CD4-positive, alpha-beta T cell treated with Interleukin-6 for 4 hours (primary cell): ENCODE data around the gene GPR35.
"Not testable (repeated sequence)": the region's sequence is repeated elsewhere in the genome, so short reads cannot be mapped to it uniquely, and the experiment has no call there.

Experiments
- DNase-seq: peaks from one replicate; pipeline ENCODE4 v3.0.0-alpha.2; 2020; ENCODE audit warnings: mixed read lengths

The GPR35 gene

DNA sequence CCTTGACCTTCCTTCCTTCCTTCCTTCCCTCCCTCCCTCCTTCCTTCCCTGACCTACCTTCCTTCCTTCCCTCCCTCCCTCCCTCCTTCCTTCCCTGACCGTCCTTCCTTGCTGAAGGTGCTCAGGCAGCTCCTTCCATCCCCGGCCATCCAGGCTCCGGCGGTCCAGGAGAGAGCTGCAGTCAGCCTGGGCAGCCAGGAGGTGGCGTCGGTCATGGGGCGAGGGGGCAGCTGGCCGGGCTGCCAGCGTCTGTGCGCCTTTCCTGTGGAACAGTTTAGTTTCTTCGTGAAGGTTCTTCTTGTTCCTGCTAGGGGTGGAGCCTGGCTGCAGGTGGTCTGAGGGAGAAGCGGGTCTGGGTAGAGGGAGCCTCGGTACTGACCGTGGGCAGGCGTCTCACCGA lies 15.7 kb downstream of the GPR35 start:
- peak; percentile 20 for DNase-seq

GRCh38 chr2:240642061-240642805 lies 17.0 kb downstream of the GPR35 start:
- no peak for DNase-seq

DNA sequence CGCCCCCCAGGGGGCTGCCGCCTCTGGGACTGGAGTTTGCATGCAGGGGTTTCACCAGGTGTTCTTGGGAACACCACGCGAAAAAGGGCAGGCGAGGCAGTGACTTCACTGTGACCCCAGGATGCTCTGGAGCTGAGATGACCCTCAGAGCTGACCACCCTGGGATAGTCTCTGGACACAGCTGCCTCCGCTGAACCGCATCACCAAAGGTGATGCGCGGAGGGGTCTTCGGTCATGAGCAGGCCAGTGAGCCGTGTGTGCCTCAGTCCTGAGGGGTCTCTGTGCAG lies 17.5 kb downstream of the GPR35 start:
- DNase-seq: no peak

GRCh38 chr2:240643093-240643810 lies 18.0 kb downstream of the GPR35 start:
- DNase-seq: no peak

- no peak for DNase-seq
Observed at GRCh38 chr2:240643811-240644150, 18.5 kb downstream of the GPR35 start.

- DNase-seq: no peak
Observed at GRCh38 chr2:240644171-240644651, 18.9 kb downstream of the GPR35 start.

GRCh38 chr2:240644859-240645301 lies 19.6 kb downstream of the GPR35 start:
- DNase-seq: no peak

DNA sequence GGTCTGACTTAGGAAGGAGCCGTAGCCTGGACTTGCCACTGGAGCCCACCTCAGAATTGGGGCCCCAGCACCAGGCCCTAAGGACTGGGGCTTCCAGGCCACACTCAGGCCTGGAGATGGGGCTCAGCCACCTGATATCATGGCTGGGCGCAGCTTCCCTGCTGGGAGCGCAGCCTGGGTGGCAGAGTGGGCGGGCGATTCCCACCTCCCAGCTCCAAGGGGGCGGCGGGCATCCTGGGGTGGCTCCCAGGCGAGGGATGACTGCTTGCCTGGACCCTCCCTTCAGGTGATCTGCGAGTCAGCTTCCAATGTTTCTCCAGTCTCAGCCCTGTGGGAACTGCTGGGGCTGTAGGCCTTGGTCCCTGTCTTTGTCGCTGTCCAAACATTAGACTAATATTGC lies 20.1 kb downstream of the GPR35 start:
- no peak for DNase-seq

DNA sequence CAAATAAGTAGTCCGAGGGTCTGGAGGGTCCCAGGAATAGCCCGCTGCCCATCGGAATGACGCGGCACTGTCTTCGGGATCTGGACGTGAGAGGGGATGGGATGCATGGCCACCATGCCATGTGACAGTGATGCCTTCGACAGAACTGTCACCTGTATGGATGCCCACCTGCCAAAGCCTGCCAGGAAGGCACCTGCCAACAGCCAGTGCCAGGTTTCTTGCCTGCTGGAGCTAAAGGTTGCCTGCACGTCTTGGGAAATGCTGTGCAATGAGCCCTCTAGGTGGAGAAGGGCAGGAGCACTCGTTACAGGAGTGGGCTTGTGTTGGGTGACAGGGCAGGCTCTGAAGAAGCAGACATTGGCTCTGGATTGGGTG lies 20.5 kb downstream of the GPR35 start:
- DNase-seq: no peak

DNA sequence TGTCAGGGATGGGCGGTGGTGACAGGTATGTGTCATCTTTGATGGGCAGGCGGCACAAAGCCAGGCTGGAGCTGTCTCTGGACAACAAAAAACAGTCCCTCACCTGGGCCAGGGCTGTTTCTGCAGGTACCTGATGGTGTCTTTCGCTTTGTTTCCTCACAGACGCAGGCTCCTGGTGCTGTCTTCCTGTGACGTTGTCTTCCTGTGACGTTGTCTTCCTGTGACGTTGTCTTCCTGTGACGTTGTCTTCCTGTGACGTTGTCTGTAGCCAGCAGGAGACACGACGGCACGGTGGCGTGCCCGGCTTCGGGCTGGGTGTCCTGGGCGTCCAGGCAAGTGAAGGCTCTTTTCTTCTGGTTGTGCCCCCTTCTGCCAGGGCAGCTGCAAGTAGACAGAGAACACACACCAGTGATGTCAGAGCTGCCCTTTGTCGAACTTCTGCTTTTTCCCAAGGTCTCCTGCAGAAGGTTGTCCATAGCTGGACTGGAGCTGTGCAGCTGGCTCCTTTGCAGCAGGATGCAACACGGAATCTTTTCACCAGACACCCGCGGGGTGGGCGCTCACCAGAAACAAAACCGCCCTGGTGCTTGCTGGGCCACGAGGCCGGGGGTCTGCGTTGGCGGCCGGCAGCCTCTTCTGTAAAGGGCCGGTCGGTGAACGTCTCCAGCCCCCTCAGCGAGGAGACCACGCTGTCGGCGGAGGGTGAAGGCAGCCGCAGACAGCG lies 21.1 kb downstream of the GPR35 start:
- DNase-seq: no peak

GRCh38 chr2:240646900-240647502 lies 21.7 kb downstream of the GPR35 start:
- no peak for DNase-seq

GRCh38 chr2:240647503-240648154 lies 22.3 kb downstream of the GPR35 start:
- no peak for DNase-seq

DNA sequence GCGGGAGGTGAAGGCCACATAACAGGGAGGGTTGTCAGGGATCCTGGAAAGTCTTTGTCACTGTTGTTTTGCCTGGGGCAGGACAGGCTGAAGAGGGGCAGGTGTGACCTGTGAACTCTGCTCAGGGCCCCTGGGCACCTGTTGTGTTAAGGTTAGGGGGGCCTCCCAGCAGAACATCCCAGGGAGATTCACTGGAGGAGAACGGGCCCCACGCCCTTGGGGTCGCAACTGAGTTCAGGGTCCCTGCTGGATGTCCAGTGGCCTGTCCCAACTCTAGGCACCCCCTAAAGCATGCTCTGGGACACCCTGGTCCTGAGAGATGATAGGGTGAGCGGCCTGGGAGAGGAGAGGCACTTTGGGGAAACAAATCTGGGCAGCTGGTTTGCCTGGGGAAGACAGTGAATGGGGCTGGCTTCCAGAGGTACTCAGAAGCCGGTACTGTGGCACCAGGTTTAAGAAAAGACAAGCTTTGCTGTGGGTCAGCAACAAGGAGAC lies 22.9 kb downstream of the GPR35 start:
- no peak for DNase-seq

GRCh38 chr2:240648650-240649275 lies 23.5 kb downstream of the GPR35 start:
- no peak for DNase-seq

- DNase-seq: no peak
Observed at GRCh38 chr2:240649331-240649730, 24.1 kb downstream of the GPR35 start.

DNA sequence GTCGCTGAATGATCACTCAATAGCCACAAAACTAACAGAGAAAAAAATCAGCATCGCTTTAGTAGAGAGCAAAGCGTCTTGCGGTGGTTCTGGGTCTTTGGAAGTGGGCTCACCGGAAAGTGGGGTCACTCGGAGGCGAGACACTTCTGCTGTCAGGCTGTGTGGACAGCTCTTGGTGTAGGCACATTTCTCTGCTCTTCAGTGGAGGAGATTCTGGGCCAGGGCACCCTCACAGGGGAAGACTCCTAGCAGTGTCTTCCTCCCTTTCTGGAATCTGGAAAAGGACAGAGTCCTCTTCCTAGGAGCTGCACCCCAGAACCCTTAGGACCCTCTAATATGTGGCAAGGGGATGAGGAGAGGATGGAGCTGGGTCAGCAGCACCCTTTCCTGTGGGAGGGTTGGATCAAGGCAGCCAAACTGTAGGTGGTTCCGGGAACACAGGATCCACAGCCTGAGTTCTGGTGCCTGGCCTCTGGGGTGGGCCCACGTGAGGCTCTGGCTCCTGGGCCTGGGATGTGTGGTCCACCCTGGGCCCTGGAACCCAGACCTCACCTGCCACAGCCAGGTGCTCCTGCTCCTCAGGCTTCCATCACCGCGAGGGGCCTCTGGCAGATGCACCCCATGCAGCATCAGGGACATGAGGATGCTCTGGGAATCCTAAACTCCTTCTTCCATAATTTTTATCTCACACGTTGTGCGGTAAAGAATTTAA lies 25.1 kb downstream of the GPR35 start:
- DNase-seq: no peak

DNA sequence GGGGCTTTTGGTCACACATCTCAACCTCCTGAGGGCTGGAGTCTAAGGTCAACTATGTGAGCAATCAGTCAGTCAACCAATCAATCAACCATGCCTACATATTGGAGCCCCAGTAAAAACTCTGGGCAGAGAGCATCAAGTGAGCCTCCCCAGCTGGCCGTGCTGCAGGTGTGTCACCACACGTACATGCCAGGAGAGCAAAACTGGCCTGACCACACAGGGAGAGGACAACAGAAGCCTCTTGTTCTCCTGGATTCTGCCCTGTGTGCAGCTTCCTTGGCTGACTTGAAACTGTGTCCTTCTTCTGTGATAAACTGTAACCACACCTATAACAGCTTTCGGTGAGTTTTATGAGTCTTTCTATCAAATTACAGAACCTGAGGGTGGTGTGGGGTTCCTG lies 25.9 kb downstream of the GPR35 start:
- DNase-seq: no peak

GRCh38 chr2:240655931-240656886 lies 30.9 kb downstream of the GPR35 start:
- no peak for DNase-seq

- not testable (repeated sequence) for DNase-seq
Observed at GRCh38 chr2:240659883-240660282, 34.6 kb downstream of the GPR35 start.

GRCh38 chr2:240662681-240663080 lies 37.4 kb downstream of the GPR35 start:
- no peak for DNase-seq
